Kidney (tissue), 14 donors: ENCODE results near the gene MAGI1. TPM values are rescaled to one million over a fixed set of nuclear protein-coding genes. Genes with fewer than 3 reads are reported as not detected.

Experiments
- DNase-seq, 5 donors: peaks; one replicate each; pipeline ENCODE4 v3.0.0-alpha.2; 2013 to 2020
- FAIRE-seq: peaks from 2 replicates; lab custom pipeline; 2012; peaks lifted over from hg19 to GRCh38; lab: Jason Lieb, UNC
- H3K27ac ChIP-seq, 2 donors: one replicate each; pipeline ENCODE4 v1.7.0; 2013; ENCODE audit warnings: low read depth in 2 of 2, low read length in 2 of 2, inconsistent platforms in 1 of 2
- H3K27me3 ChIP-seq: one replicate; pipeline ENCODE4 v1.7.1; 2013; ENCODE audit warnings: low read length, inconsistent platforms; ENCODE audit not compliant: control insufficient read depth, insufficient read depth
- H3K36me3 ChIP-seq, 3 donors: one replicate each; pipeline versions ENCODE4 v1.7.0 to v1.7.1; 2013; ENCODE audit warnings: low read length in 3 of 3, control low read depth in 1 of 3, inconsistent platforms in 1 of 3; ENCODE audit not compliant: insufficient read depth in 3 of 3, control insufficient read depth in 2 of 3
- H3K4me1 ChIP-seq, 3 donors: one replicate each; pipeline versions ENCODE4 v1.7.0 to v1.7.1; 2013; ENCODE audit warnings: low read length in 3 of 3, inconsistent platforms in 1 of 3, low read depth in 1 of 3; ENCODE audit not compliant: control insufficient read depth in 2 of 3, insufficient read depth in 2 of 3
- H3K4me3 ChIP-seq, 3 donors: one replicate each; pipeline versions ENCODE4 v1.7.0 to v1.8.1; 2013; ENCODE audit warnings: low read length in 3 of 3, control low read depth in 1 of 3, inconsistent platforms in 1 of 3
- H3K9ac ChIP-seq, 3 donors: one replicate each; pipeline versions ENCODE4 v1.7.0 to v1.7.1; 2013; ENCODE audit warnings: low read length in 3 of 3, control low read depth in 1 of 3, inconsistent platforms in 1 of 3
- H3K9me3 ChIP-seq, 3 donors: one replicate each; pipeline versions ENCODE4 v1.7.0 to v1.7.1; 2013; ENCODE audit warnings: low read length in 3 of 3, control low read depth in 1 of 3, inconsistent platforms in 1 of 3; ENCODE audit not compliant: control insufficient read depth in 2 of 3, insufficient read depth in 1 of 3
- intact Hi-C: fragments of 100-400 bp; cut with DNase I; formaldehyde crosslinking; loops from one replicate; pipeline ENCODE4 v1.11.1; 2022
- polyA plus RNA-seq: library from polyadenylated mRNA; stranded (reverse); fragments of 350-450 nt; fragmentation: Illumina TruSeq; extraction: RNeasy Lipid Tissue Mini Kit (QIAGEN cat#74804); gene quantifications from one replicate; pipeline ENCODE4 v1.2.3, GENCODE V29; 2014; ENCODE audit warnings: low read depth, low replicate concordance; ENCODE audit not compliant: insufficient read depth
- total RNA-seq: library from RNA; stranded (reverse); fragmentation: NEBNext Ultra II Directional; extraction: Animal tissue kit (Norgen Biotek cat#: 25700); gene quantifications from one replicate; pipeline ENCODE4 v1.2.1, GENCODE V29; 2021
- TF ChIP-seq, protein P1 (sequence below): IDR thresholded peaks from 3 replicates; pipeline ENCODE4 v1.5.1; 2012; ENCODE audit warnings: mild to moderate bottlenecking, moderate library complexity, borderline replicate concordance; ENCODE audit not compliant: insufficient read depth; ENCODE audit errors: extremely low read depth
- donor health status: control.
- donor health status: control.
- donor health status: control.
- donor health status: control.
- donor health status: control.
- donor health status: DM: yes; HTN: yes; CAD: no.
- donor health status: Normal renal cell carcinoma (clear cell type).

MAGI1 gene
- total and polyA plus RNA-seq, 2 donors from 2014 or later, result 8.2 to 42.8 TPM

- TF ChIP-seq, protein P1, sequence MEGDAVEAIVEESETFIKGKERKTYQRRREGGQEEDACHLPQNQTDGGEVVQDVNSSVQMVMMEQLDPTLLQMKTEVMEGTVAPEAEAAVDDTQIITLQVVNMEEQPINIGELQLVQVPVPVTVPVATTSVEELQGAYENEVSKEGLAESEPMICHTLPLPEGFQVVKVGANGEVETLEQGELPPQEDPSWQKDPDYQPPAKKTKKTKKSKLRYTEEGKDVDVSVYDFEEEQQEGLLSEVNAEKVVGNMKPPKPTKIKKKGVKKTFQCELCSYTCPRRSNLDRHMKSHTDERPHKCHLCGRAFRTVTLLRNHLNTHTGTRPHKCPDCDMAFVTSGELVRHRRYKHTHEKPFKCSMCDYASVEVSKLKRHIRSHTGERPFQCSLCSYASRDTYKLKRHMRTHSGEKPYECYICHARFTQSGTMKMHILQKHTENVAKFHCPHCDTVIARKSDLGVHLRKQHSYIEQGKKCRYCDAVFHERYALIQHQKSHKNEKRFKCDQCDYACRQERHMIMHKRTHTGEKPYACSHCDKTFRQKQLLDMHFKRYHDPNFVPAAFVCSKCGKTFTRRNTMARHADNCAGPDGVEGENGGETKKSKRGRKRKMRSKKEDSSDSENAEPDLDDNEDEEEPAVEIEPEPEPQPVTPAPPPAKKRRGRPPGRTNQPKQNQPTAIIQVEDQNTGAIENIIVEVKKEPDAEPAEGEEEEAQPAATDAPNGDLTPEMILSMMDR, result no peak
- no peak for DNase-seq
- H3K27ac ChIP-seq, result no peak overlapping the region
- H3K4me3 ChIP-seq, result no peak overlapping the region
- H3K9ac ChIP-seq, result no peak overlapping the region
- H3K4me1 ChIP-seq, result no peaks in the 10 kb centered on the region
- no peaks in the 10 kb centered on the region for H3K27me3 ChIP-seq
- H3K9me3 ChIP-seq, result no peaks in the 10 kb centered on the region
- FAIRE-seq, result no peak
- no peaks in the 10 kb centered on the region for H3K36me3 ChIP-seq
- intact Hi-C loops, result no loop called here
Measured at GRCh38 chr3:65706776-65707568, 331.7 kb downstream of the MAGI1 start.

DNA sequence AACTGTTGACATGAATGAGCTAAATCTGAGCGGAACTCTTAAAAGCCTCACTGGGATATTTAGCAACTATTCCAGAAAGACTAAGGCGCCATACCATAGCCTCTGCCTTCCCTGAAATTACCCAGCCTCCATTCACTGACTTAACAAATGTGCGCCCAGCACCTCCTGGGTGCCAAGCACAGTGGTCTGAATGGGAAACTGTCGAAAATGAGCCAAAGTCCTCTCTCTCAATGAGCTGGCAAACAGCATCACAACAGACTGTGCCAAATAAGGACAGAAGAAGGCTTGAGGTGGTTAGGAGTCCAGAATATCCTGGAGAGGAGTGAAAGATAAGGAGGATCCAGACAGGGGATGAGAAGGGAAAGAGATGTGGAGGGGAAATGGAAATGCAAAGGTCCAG is 332.4 kb downstream of the MAGI1 start:
- DNase-seq (no peak), FAIRE-seq (no peak)
- intact Hi-C loops, result no loop called here

DNA sequence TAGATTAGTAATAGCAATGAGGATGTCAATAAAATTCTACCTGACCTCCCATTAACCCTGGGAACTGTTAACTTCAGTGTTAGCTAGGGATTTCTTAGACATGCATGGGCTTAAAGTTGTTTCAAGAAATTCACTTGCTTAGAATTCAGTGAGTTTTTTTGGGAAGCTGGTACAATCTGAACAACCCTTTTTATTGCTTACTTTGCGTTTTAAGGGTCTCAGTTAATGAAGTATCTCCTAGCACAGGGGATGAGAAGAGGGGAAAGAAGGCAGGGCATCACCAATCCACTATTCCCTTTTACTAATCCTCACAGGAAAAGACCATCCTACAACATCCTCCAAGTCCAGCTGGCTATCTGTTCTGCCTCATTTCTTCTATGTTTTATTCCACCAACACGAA is 334.9 kb downstream of the MAGI1 start:
- no peak overlapping the region for H3K9ac ChIP-seq
- no peak overlapping the region for H3K4me3 ChIP-seq
- intact Hi-C loops, result no loop called here
- H3K9me3 ChIP-seq, result no peaks in the 10 kb centered on the region
- no peak overlapping the region for H3K27ac ChIP-seq
- no peaks in the 10 kb centered on the region for H3K27me3 ChIP-seq
- FAIRE-seq (no peak), DNase-seq (no peak)
- no peaks in the 10 kb centered on the region for H3K4me1 ChIP-seq
- no peaks in the 10 kb centered on the region for H3K36me3 ChIP-seq
- TF ChIP-seq, protein P1, result no peak

More for the DNA sequence above, 332.4 kb downstream of the MAGI1 start:
- no peak overlapping the region for H3K9ac ChIP-seq
- no peaks in the 10 kb centered on the region for H3K27me3 ChIP-seq
- H3K9me3 ChIP-seq, result no peaks in the 10 kb centered on the region
- H3K27ac ChIP-seq, result no peak overlapping the region
- H3K4me3 ChIP-seq, result no peak overlapping the region
- TF ChIP-seq, protein P1, result no peak
- H3K4me1 ChIP-seq, result no peaks in the 10 kb centered on the region
- H3K36me3 ChIP-seq, result no peaks in the 10 kb centered on the region
